CD4-positive, alpha-beta T cell treated with Interleukin-6 at 100 ng/mL for 8 hours (primary cell): ENCODE measurements around the gene C1orf159.
"Not testable (repeated sequence)": the region's sequence is repeated elsewhere in the genome, so short reads cannot be mapped to it uniquely, and the experiment has no call there.

Experiments
- DNase-seq: peaks from one replicate; pipeline ENCODE4 v3.0.0-alpha.2; 2020; ENCODE audit warnings: mixed read lengths, low spot score

C1orf159 gene

GRCh38 chr1:1067284-1067859, 48.5 kb downstream of the C1orf159 start:
- DNase-seq, result no peak

GRCh38 chr1:1066403-1067283, 49.2 kb downstream of the C1orf159 start:
- DNase-seq, result no peak

- DNase-seq, result not testable (repeated sequence)
Observed at GRCh38 chr1:1065940-1066304, 50.0 kb downstream of the C1orf159 start.

GRCh38 chr1:1065265-1065939, 50.5 kb downstream of the C1orf159 start:
- DNase-seq, result no peak

- peak; percentile 79 for DNase-seq
Observed at GRCh38 chr1:1063945-1064831, 51.7 kb downstream of the C1orf159 start.

GRCh38 chr1:1063261-1063944, 52.5 kb downstream of the C1orf159 start:
- DNase-seq, result no peak

- no peak for DNase-seq
Observed at GRCh38 chr1:1062348-1063163, 53.3 kb downstream of the C1orf159 start.

- DNase-seq, result no peak
Observed at GRCh38 chr1:1061682-1062345, 54.1 kb downstream of the C1orf159 start.

GRCh38 chr1:1060281-1061000, 55.4 kb downstream of the C1orf159 start:
- DNase-seq, result no peak

GRCh38 chr1:1059494-1060280, 56.2 kb downstream of the C1orf159 start:
- DNase-seq, result peak; percentile 83

- no peak for DNase-seq
Observed at GRCh38 chr1:1058921-1059493, 56.9 kb downstream of the C1orf159 start.

- DNase-seq, result no peak
Observed at GRCh38 chr1:1058088-1058905, 57.6 kb downstream of the C1orf159 start.

GRCh38 chr1:1057769-1058087, 58.2 kb downstream of the C1orf159 start:
- not testable (repeated sequence) for DNase-seq

- no peak for DNase-seq
Observed at GRCh38 chr1:1055841-1056736, 59.8 kb downstream of the C1orf159 start.

GRCh38 chr1:1054971-1055370, 60.9 kb downstream of the C1orf159 start:
- DNase-seq, result no peak

- no peak for DNase-seq
Observed at GRCh38 chr1:1054099-1054700, 61.7 kb downstream of the C1orf159 start.
